SK-N-SH treated with all-trans-retinoic acid at 6 μM for 48 hours (cell line): Measurements from ENCODE around the gene GCG.

Experiments
- ARNTL ChIP-seq: fragments of 450-650 bp; formaldehyde crosslinking; IDR thresholded peaks from 2 replicates; pipeline ENCODE4 v1.5.0; 2020; ENCODE audit warnings: low read depth, mild to moderate bottlenecking, moderate library complexity, borderline replicate concordance
- PATZ1 ChIP-seq: fragments of 250-450 bp; sonication (Bioruptor Pico); IDR thresholded peaks from 2 replicates; pipeline ENCODE4 v1.8.0; 2020; ENCODE audit warnings: mild to moderate bottlenecking, moderate library complexity, borderline replicate concordance
- POU6F1 ChIP-seq: fragments of 250-450 bp; sonication (Bioruptor Pico); IDR thresholded peaks from 2 replicates; pipeline ENCODE4 v1.8.0; 2021; ENCODE audit warnings: low read depth, mild to moderate bottlenecking, moderate library complexity, borderline replicate concordance
- RARB ChIP-seq: fragments of 250-450 bp; sonication (Bioruptor Pico); IDR thresholded peaks from 2 replicates; pipeline ENCODE4 v1.8.0; 2021; ENCODE audit warnings: mild to moderate bottlenecking, moderate library complexity
- TCF4 ChIP-seq: fragments of 250-450 bp; sonication (Bioruptor Pico); IDR thresholded peaks from 2 replicates; pipeline ENCODE4 v1.8.0; 2021; ENCODE audit warnings: mild to moderate bottlenecking, moderate library complexity, borderline replicate concordance
- TSHZ2 ChIP-seq: fragments of 250-450 bp; sonication (Bioruptor Pico); IDR thresholded peaks from 2 replicates; pipeline ENCODE4 v1.5.0; 2020; ENCODE audit warnings: mild to moderate bottlenecking, moderate library complexity
- ZFP3 ChIP-seq: fragments of 250-450 bp; sonication (Bioruptor Pico); IDR thresholded peaks from 2 replicates; pipeline ENCODE4 v1.5.0; 2020; ENCODE audit warnings: mild to moderate bottlenecking, moderate library complexity
- ZFP30 ChIP-seq: fragments of 450-650 bp; formaldehyde crosslinking; IDR thresholded peaks from 2 replicates; pipeline ENCODE4 v1.5.0; 2022; ENCODE audit warnings: mild to moderate bottlenecking, moderate library complexity

GRCh38 chr2:162116352-162116751 is 35.7 kb downstream of the GCG start:
- TF ChIP-seq RARB (CRISPR knock-in tag) = no peak
- no peak for TF ChIP-seq ZFP30
- no peak for TF ChIP-seq TCF4 (CRISPR knock-in tag)
- TF ChIP-seq TSHZ2 (CRISPR knock-in tag) = no peak
- no peak for TF ChIP-seq POU6F1 (CRISPR knock-in tag)
- no peak for TF ChIP-seq PATZ1 (CRISPR knock-in tag)
- no peak for TF ChIP-seq ZFP3
- TF ChIP-seq ARNTL (CRISPR knock-in tag) = no peak
